ENCODE results near the gene COTL1. TPM values are rescaled to one million over a fixed set of nuclear protein-coding genes. Genes with fewer than 3 reads are reported as not detected.

The COTL1 gene
- total and polyA plus RNA-seq, 2 experiments from 2014 or later = 144 to 370 TPM

DNA sequence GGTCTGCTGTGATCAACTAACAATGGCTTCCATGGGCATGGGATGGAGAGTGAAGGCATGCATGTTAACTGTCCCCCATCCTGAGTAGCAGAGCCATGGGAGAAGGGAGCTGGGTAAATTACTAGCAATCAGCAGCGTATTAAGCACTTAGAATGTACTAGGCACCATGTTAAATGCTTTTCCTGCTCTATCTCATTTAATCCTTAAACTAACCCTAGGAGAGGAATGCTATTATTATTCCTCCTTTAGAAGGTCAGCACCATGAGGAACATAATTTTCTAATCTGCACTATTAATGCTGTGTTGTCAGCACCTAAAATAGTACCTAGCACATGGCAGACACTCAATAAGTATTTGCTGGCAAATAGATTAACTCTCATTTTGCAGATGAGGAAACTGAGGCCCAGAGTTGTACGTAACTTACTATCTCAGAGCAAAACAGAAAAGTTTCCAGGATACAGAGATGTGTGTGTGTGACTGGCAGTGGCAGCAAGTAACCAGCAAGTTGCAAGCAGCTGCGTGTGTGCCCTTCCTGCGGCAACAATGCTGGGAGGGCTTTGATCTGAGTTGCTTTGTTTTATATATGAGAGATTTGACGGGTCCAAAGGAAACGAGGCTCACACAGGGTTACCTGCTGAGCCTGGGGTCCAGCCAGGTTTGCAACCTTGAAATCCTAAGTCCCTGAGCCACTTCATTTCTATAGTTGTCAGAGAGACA is 23.9 kb upstream of the COTL1 start:
- Histone ChIP-seq H3K9me2 (ENCODE audit: insufficient read depth) (no peaks in the 10 kb centered on the region), H3K4me3 (no peak overlapping the region), H3K27me3 (replicated peaks; ENCODE audit: insufficient read depth) (no peaks in the 10 kb centered on the region), H3K4me1 (ENCODE audit: insufficient read depth) (peaks cover 23% of the 10 kb centered on the region), H3K79me2 (ENCODE audit: insufficient read depth) (no peaks in the 10 kb centered on the region), H3K9ac (no peak overlapping the region), H3K9me3 (ENCODE audit: low read depth) (no peaks in the 10 kb centered on the region), H2AFZ (no peak overlapping the region), H3K4me2 (ENCODE audit: unreplicated experiment) (no peak overlapping the region), H4K20me1 (ENCODE audit: insufficient read depth) (no peaks in the 10 kb centered on the region), H3K27ac (no peak overlapping the region), H3K36me3 (ENCODE audit: low read depth) (no peaks in the 10 kb centered on the region), H3F3A (ENCODE audit: insufficient read depth) (peaks cover 8% of the 10 kb centered on the region)
- in situ Hi-C loops (cut with MboI) = no loop called here
- 86 to 94% methylated on average over 6 of the region's 6 CpGs for WGBS, 2 experiments (ENCODE audit: low coverage in 1 of 2, low lambda C conversion rate in 2 of 2, missing lambda C conversion rate in 2 of 2)
- no peak for DNase-seq
- TF ChIP-seq EZH2 (IDR thresholded peaks at IDR 0.05; ENCODE audit: insufficient read depth, poor library complexity, severe bottlenecking) (no peak), EZH2phosphoT487 (IDR thresholded peaks at IDR 0.05; ENCODE audit: insufficient read depth, low read depth) (no peak)

DNA sequence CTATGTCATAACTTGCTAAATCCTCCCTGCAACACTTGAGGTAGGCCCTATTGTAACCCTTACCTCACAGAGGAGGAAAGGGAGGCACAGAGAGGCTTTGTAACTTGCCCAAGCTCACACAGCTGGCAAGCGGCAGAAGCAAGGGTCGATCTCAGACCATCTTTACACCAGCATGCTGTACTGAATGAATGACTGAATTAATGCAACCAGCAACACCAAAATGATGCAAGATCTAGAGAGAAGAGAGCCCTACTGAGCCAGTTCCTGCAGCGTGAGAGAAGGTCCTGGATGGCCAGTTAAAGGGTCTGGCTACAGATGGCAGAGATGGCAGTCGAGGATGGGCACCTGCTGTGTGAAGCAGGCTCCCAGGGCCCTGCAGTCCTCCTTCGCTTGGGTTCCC is 22.3 kb upstream of the COTL1 start:
- DNase-seq = no peak
- WGBS, 2 experiments (ENCODE audit: low coverage in 1 of 2, low lambda C conversion rate in 2 of 2, missing lambda C conversion rate in 2 of 2) = 96 to 98% methylated on average over 5 of the region's 5 CpGs
- peaks cover 23% of the 10 kb centered on the region for H3K4me1 ChIP-seq (ENCODE audit: insufficient read depth)
- no peaks in the 10 kb centered on the region for H3K9me3 ChIP-seq (ENCODE audit: low read depth)
- peaks cover 7% of the 10 kb centered on the region for H3F3A ChIP-seq (ENCODE audit: insufficient read depth)
- no peaks in the 10 kb centered on the region for H3K9me2 ChIP-seq (ENCODE audit: insufficient read depth)
- H3K27ac ChIP-seq = no peak overlapping the region
- TF ChIP-seq EZH2 (IDR thresholded peaks at IDR 0.05; ENCODE audit: insufficient read depth, poor library complexity, severe bottlenecking) (no peak), EZH2phosphoT487 (IDR thresholded peaks at IDR 0.05; ENCODE audit: insufficient read depth, low read depth) (no peak)
- in situ Hi-C loops (cut with MboI) = no loop called here
- H4K20me1 ChIP-seq (ENCODE audit: insufficient read depth) = no peaks in the 10 kb centered on the region
- no peak overlapping the region for H3K4me2 ChIP-seq (ENCODE audit: unreplicated experiment)
- no peaks in the 10 kb centered on the region for H3K36me3 ChIP-seq (ENCODE audit: low read depth)
- H3K79me2 ChIP-seq (ENCODE audit: insufficient read depth) = no peaks in the 10 kb centered on the region
- no peak overlapping the region for H3K4me3 ChIP-seq
- no peak overlapping the region for H2AFZ ChIP-seq
- no peaks in the 10 kb centered on the region for H3K27me3 ChIP-seq (replicated peaks; ENCODE audit: insufficient read depth)
- H3K9ac ChIP-seq = no peak overlapping the region

DNA sequence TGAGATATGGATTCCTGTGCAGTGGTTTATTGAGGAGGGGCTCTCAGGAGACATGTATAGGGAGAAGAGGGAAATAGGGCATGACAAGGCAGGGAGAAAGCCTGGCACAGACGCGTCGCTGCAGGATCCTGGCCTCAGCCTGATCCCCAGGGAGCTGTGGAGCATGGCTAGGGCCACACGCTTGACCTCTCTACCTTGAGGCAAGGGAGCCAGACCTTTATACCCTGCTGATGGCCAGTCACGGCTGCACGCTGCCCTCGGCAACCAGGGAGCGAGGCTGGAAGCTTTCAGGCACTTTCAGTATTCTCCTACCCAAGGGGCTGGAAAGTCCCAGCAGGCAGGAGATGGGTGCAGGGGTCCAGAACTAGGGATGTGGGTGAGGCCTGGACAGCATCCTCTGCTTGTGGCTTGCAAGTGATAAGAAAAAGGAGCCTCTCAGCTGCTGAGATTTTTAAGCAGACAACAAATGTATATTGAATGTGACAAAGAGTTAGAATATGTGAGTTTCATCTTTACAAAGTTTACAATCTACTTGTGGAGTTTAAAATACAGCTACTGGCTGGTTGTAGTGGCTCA is 20.4 kb upstream of the COTL1 start:
- no peak overlapping the region for H3K27ac ChIP-seq
- no peak for DNase-seq
- H3K4me1 ChIP-seq (ENCODE audit: insufficient read depth) = peaks cover 10% of the 10 kb centered on the region
- H3K4me2 ChIP-seq (ENCODE audit: unreplicated experiment) = no peak overlapping the region
- H3F3A ChIP-seq (ENCODE audit: insufficient read depth) = no peaks in the 10 kb centered on the region; the same call in 1 of the 2 replicates
- H2AFZ ChIP-seq = no peak overlapping the region
- H4K20me1 ChIP-seq (ENCODE audit: insufficient read depth) = no peaks in the 10 kb centered on the region
- in situ Hi-C loops (cut with MboI) = no loop called here
- H3K9me3 ChIP-seq (ENCODE audit: low read depth) = no peaks in the 10 kb centered on the region
- no peak overlapping the region for H3K4me3 ChIP-seq
- TF ChIP-seq EZH2phosphoT487 (IDR thresholded peaks at IDR 0.05; ENCODE audit: insufficient read depth, low read depth) (no peak), EZH2 (IDR thresholded peaks at IDR 0.05; ENCODE audit: insufficient read depth, poor library complexity, severe bottlenecking) (no peak)
- H3K27me3 ChIP-seq (replicated peaks; ENCODE audit: insufficient read depth) = no peaks in the 10 kb centered on the region
- no peak overlapping the region for H3K9ac ChIP-seq
- WGBS, 2 experiments (ENCODE audit: low coverage in 1 of 2, low lambda C conversion rate in 2 of 2, missing lambda C conversion rate in 2 of 2) = 93 to 95% methylated on average over 8 of the region's 8 CpGs
- H3K36me3 ChIP-seq (ENCODE audit: low read depth) = no peaks in the 10 kb centered on the region
- no peaks in the 10 kb centered on the region for H3K79me2 ChIP-seq (ENCODE audit: insufficient read depth)
- no peaks in the 10 kb centered on the region for H3K9me2 ChIP-seq (ENCODE audit: insufficient read depth)

DNA sequence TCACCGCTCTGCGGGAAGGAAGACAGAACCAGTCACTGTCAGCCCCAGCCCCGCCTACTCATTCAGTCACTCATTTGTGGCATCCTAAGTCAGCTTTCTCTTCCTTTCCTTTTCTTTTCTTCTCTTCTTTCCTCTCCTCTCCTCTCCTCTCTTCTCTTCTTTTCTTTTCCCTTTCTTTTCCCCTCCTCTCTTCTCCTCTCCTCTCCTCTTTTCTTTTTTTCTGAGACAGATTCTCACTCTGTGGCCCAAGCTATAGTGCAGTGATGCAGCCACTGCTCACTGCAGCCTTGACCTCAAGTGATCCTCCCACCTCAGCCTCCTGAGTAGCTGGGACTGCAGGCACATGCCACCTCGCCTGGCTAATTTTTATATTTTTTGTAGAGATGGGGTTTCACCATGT is 19.8 kb upstream of the COTL1 start:
- no peak overlapping the region for H3K4me3 ChIP-seq
- WGBS, 2 experiments (ENCODE audit: low coverage in 1 of 2, low lambda C conversion rate in 2 of 2, missing lambda C conversion rate in 2 of 2) = 88 to 93% methylated on average over 4 of the region's 4 CpGs
- no peak overlapping the region for H3K4me2 ChIP-seq (ENCODE audit: unreplicated experiment)
- no peaks in the 10 kb centered on the region for H3K27me3 ChIP-seq (replicated peaks; ENCODE audit: insufficient read depth)
- H2AFZ ChIP-seq = no peak overlapping the region
- no peaks in the 10 kb centered on the region for H3K9me3 ChIP-seq (ENCODE audit: low read depth)
- H3K79me2 ChIP-seq (ENCODE audit: insufficient read depth) = no peaks in the 10 kb centered on the region
- H3F3A ChIP-seq (ENCODE audit: insufficient read depth) = no peaks in the 10 kb centered on the region; the same call in 1 of the 2 replicates
- in situ Hi-C loops (cut with MboI) = no loop called here
- no peaks in the 10 kb centered on the region for H4K20me1 ChIP-seq (ENCODE audit: insufficient read depth)
- H3K4me1 ChIP-seq (ENCODE audit: insufficient read depth) = peaks cover 5% of the 10 kb centered on the region
- no peak overlapping the region for H3K9ac ChIP-seq
- no peaks in the 10 kb centered on the region for H3K9me2 ChIP-seq (ENCODE audit: insufficient read depth)
- no peaks in the 10 kb centered on the region for H3K36me3 ChIP-seq (ENCODE audit: low read depth)
- TF ChIP-seq EZH2 (IDR thresholded peaks at IDR 0.05; ENCODE audit: insufficient read depth, poor library complexity, severe bottlenecking) (no peak), EZH2phosphoT487 (IDR thresholded peaks at IDR 0.05; ENCODE audit: insufficient read depth, low read depth) (no peak)
- DNase-seq = no peak
- no peak overlapping the region for H3K27ac ChIP-seq
